HUDEP-2 (cell line): Measurements from ENCODE around the gene TMEM214.

Experiments
- DNase-seq, 76 experiments: peaks; one replicate each; lab custom pipeline; 2025; ENCODE audit not compliant: unreplicated experiment in 76 of 76; lab: John Stamatoyannopoulos, UW

TMEM214 gene

DNA sequence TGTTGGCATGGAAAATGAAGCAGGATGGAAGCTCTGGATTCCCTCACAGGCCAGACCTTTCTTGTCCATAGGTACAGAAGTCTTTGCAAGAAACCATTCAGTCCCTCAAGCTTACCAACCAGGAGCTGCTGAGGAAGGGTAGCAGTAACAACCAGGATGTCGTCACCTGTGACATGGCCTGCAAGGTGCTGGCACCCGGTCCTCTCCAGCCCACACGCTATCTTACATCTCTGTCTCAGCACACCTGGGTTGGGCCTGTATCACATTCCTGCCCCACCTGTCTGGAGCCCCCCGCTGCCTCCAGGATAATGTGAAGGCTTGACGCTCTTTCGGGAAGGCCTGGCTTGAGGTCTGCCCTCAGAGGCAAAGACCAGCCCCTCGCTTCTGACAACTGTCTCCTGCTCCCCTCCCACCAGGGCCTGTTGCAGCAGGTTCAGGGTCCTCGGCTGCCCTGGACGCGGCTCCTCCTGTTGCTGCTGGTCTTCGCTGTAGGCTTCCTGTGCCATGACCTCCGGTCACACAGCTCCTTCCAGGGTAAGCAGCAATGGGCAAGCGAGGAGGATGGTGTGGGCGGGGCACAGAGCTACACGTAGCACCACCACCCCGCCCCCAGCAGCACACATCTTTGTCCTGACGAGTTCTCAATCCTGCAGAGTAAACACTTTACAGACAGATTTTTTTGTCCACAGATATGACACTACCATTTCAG, 6.0 kb downstream of the TMEM214 start:
- no peak for DNase-seq

DNA sequence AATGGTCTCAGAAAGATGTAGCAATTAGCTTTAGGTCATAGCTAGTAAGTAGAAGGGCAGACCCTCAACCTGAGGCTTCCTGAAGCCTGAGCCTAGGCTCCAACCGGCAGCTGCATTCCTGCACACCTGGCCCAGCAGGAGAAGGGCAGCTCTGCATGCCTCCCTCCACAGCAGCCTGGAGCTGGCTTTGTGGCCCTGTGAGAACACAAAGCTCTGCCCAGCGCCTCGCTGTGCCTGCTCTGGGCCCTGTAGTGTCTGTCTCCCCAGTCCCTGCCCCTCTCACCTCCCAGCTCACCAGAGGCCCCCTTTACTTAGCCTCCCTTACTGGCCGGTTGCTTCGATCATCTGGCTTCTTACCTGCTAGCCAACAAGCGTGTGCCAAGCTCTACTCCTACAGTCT, 6.7 kb downstream of the TMEM214 start:
- no peak for DNase-seq

DNA sequence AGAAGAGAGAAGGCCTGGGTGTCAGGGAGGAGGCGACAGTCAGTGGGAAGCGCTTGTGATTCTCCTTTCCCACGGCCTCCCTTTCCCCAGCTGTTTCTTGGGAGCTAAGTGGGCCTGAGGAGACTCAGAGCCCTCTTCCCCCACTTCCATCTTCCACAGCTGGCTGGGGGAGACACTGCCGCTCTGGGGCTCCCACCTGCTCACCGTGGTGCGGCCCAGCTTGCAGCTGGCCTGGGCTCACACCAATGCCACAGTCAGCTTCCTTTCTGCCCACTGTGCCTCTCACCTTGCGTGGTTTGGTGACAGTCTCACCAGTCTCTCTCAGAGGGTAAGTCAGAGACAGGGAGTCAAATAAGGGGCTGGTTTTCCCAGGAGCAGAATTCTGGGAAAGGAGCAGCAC, 7.1 kb downstream of the TMEM214 start:
- no peak for DNase-seq

DNA sequence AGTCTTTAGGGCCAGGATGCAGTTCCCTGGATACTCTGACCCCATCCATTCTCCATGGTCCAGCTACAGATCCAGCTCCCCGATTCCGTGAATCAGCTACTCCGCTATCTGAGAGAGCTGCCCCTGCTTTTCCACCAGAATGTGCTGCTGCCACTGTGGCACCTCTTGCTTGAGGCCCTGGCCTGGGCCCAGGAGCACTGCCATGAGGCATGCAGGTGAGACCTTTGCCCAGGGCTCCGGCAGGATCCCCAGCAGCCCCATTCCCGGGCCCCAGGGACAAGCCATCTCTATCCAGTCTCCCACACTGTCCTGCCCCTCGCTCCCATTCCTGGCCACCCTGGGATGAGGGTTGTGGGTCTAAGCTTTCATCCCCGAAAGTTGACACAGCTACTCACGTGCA, 7.5 kb downstream of the TMEM214 start:
- no peak for DNase-seq

GRCh38 chr2:27041752-27042151, 9.0 kb downstream of the TMEM214 start:
- DNase-seq: no peak

GRCh38 chr2:27042159-27042661, 9.4 kb downstream of the TMEM214 start:
- no peak for DNase-seq

DNA sequence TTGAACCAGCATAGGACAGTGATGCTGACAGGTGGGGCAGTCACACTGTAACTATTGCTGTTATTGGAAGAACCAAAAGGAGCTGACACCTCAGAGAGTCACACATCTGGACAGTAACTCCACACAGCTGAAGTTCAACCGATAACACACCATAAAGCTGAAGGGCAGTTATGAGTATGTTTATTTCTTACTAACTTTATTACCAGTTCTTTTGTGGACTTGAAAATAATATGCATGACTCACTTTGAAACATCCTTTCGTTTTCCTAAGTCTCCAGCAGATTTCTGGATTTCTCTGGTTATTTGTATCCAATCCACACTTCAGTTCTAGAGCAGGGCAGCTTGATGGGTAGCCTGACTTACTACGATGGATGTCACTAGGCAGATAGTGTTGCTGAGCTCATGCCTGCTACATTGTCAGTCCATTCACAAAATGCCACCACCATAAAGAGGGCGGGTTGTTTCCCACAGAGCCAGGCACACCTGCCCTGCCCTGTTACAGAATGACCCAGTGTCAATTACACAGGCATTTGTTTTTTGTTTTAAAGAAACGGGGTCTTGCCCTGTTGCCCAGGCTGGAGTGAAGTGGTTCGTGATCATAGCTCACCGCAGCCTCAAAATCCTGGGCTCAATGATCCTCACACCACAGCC, 10.3 kb downstream of the TMEM214 start:
- DNase-seq: no peak

DNA sequence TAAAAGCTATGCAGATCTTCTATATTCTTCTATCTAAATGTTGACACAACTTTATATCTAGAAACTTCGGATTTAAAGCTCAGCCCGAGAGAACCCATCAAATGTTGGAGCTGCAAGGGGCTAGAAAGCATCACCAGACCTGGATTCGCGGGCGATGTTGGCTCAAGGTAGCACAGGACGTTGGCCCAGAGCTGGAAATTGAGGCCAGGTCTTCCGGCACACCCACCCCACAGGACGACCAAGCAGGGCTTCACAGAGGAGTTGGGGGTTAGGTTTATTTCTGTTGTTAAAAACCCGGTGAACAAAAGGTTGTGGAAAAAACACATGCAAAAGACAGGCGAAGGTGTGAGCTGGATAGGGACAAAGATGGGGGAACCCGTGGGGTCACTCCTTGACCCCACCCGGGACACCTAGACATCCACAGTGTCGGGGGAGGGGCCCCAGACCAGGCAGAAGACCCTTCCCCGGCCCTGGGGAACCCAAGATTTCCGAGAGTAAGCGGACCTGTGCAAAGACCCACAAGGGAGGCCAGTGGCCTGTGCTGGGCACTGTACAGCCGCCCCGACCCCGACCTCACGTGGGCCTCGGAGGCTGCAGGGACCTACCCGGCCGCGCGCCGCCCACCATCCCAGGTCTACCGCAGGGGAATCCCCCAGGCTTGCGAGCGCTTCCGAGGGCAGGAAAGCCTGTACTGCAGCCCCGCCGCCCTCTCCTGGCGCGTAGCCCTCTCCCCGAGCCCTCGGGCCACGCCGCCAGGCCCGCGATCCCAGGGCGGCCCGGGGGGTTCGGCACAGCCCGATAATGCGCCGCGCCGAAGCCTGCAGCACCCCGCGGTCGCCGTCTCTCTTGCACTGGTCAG, 16.9 kb downstream of the TMEM214 start:
- DNase-seq: peak in 13 of 76 experiments; percentile 31 to 77 (median 55)

GRCh38 chr2:27050281-27050995, 17.7 kb downstream of the TMEM214 start:
- DNase-seq: peak; percentile 31 to 98 (median 86)

- DNase-seq: peak; percentile 48 to 99 (median 93)
Measured at GRCh38 chr2:27050996-27051901, 18.5 kb downstream of the TMEM214 start, which contains the start of gene AGBL5. AGBL5 (plus strand) TSS chr2:27051668; CDS start chr2:27052959, 1,291 bp downstream.

DNA sequence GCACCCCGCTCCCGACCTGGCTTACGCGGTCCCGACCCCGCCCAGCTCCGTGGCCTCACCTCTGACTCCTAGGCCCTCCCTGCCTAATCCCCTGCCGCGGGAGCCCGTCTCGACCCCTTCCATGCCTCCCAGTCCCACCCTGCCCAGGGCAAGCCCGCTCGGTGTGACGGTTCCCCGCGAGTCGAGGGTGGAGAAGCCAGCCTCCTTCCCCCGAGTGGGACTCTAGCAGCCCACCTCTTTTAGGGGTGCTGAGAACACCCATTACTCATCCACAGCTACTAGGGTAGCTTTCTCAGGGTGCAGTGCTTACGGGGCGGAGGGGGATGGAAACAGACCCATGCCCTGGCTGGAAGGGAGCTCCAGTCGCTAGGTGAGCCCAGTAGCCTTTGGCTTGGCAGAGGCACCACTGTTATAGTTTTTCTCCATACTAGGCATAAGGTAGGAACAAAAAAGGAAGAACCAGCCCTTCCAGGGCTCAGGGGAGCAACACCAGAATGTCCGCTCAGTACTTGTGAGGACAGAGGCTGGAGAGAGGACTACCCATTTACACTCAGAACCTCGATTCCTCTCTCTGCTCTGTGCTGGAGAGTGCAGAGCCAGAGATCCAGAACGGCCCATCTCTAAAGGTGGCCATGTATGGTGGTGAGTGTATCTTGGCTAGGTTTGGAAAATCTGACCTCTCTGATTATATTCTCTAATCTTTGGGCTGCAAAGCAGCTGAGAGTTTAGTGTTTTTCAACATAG, 19.3 kb downstream of the TMEM214 start:
- DNase-seq: peak in 3 of 76 experiments; percentile 27 to 43 (median 42)

DNA sequence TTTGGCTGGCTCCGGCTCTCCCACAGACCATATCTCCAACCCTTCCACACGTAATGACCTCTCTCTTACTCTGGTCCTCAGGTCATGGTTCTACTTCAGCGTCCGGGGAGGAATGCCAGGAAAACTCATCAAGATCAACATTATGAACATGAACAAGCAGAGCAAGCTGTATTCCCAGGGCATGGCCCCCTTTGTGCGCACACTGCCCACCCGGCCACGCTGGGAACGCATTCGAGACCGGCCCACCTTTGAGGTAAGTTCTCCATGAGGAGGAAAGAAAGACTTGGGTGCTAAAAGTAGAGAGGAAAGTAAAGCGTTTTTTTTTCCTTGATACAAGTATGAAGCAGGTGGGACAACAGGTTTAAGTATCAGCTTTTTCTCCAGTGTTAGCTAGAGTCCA, 20.6 kb downstream of the TMEM214 start:
- no peak for DNase-seq

GRCh38 chr2:27053776-27054175, 21.0 kb downstream of the TMEM214 start:
- no peak for DNase-seq

GRCh38 chr2:27054721-27055120, 22.0 kb downstream of the TMEM214 start:
- DNase-seq: no peak

- no peak for DNase-seq
Measured at GRCh38 chr2:27057184-27057583, 24.4 kb downstream of the TMEM214 start.

DNA sequence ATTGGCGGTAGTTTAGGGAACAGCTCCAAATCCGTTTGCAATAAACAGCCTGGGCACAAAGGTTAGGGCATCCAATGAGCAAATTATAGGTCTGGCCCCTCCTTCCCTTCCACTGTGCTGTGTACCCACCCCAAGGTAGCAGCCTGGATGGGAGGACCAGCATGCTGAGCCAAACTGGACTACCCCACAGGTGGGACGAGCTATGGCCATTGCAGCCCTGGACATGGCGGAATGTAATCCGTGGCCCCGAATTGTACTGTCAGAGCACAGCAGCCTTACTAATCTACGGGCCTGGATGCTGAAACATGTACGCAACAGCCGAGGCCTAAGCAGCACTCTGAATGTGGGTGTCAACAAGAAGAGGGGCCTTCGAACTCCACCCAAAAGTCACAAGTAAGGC, 25.4 kb downstream of the TMEM214 start:
- no peak for DNase-seq

DNA sequence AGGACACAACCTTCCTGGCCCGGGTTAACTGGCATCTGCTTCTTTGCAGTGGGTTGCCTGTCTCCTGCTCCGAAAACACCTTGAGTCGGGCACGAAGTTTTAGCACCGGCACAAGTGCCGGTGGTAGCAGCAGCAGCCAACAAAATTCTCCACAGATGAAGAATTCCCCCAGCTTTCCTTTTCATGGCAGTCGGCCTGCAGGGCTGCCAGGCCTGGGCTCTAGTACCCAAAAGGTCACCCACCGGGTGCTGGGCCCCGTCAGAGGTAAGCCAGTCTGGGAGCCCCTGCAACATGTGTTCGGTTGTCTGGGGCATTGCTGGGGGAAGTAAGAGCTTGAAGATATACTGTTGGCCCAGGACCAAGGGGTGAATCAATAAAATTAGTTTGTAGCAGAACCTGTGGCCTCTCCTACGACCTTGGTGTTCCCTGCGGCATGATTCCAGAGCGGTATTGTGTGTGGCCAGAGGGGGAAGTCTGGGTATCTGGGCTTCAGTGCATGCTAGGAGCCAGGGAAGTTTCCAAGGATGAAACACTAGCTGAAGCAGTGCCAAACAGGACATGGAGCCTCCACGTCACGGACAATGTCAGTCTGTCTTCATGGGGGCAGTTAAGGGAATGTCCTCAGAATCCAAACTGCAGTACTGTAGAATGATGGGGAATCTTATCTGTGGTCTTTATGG, 26.5 kb downstream of the TMEM214 start:
- DNase-seq: no peak

- DNase-seq: no peak
Measured at GRCh38 chr2:27060323-27060722, 27.6 kb downstream of the TMEM214 start.
